Kidney capillary endothelial cell (primary cell): ENCODE results near the gene CLASP1.

ENCODE experiments used
- DNase-seq: peaks from one replicate; pipeline ENCODE4 v3.0.0-alpha.2; 2018; ENCODE audit warnings: low spot score

Gene CLASP1

GRCh38 chr2:121372721-121373353 is 276.4 kb downstream of the CLASP1 start:
- no peak for DNase-seq

GRCh38 chr2:121372082-121372481 is 277.2 kb downstream of the CLASP1 start:
- DNase-seq = no peak

GRCh38 chr2:121368836-121369235 is 280.4 kb downstream of the CLASP1 start:
- DNase-seq = no peak

- no peak for DNase-seq
Measured at GRCh38 chr2:121368155-121368554, 281.1 kb downstream of the CLASP1 start.

GRCh38 chr2:121367246-121367900 is 281.9 kb downstream of the CLASP1 start:
- no peak for DNase-seq

GRCh38 chr2:121366040-121366439 is 283.2 kb downstream of the CLASP1 start:
- DNase-seq = no peak

GRCh38 chr2:121365061-121365460 is 284.2 kb downstream of the CLASP1 start:
- DNase-seq = no peak

- DNase-seq = no peak
Measured at GRCh38 chr2:121363632-121364420, 285.4 kb downstream of the CLASP1 start.

GRCh38 chr2:121362774-121363173 is 286.5 kb downstream of the CLASP1 start:
- no peak for DNase-seq

- no peak for DNase-seq
Measured at GRCh38 chr2:121362226-121362625, 287.0 kb downstream of the CLASP1 start.

GRCh38 chr2:121360566-121361300 is 288.5 kb downstream of the CLASP1 start:
- DNase-seq = peak; percentile 55

- no peak for DNase-seq
Measured at GRCh38 chr2:121359716-121360565, 289.3 kb downstream of the CLASP1 start.

GRCh38 chr2:121359170-121359569 is 290.1 kb downstream of the CLASP1 start:
- DNase-seq = no peak

- DNase-seq = no peak
Measured at GRCh38 chr2:121358291-121358690, 291.0 kb downstream of the CLASP1 start.

GRCh38 chr2:121356058-121356640 is 293.1 kb downstream of the CLASP1 start:
- DNase-seq = peak; percentile 50

- DNase-seq = no peak
Measured at GRCh38 chr2:121355488-121355887, 293.8 kb downstream of the CLASP1 start.

- DNase-seq = no peak
Measured at GRCh38 chr2:121351521-121352318, 297.5 kb downstream of the CLASP1 start.

- no peak for DNase-seq
Measured at GRCh38 chr2:121350890-121351289, 298.4 kb downstream of the CLASP1 start.

GRCh38 chr2:121350402-121350775 is 298.9 kb downstream of the CLASP1 start:
- DNase-seq = no peak

- no peak for DNase-seq
Measured at GRCh38 chr2:121349721-121350401, 299.4 kb downstream of the CLASP1 start.
